Measurements from ENCODE around the gene TMEM255A.

DNA sequence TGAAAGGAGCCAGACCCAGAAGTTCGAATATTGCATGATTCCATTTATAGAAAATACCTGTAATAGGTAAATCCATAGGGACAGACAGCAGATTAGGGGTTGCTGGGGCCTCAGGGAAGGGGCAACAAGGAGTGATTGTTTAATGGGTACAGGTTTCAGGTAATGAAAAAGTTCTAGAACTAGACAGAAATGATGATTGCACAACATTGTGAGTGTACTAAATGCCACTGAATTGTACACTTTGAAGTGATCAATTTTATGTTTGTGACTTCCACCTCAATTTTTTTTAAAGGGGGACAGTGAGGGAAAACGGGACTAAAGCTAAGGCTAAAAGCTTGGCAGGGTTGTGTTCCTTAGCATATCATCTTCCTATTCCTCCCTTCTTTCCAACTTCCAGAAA lies 37.1 kb downstream of the TMEM255A start:
- TF ChIP-seq, protein P1, sequence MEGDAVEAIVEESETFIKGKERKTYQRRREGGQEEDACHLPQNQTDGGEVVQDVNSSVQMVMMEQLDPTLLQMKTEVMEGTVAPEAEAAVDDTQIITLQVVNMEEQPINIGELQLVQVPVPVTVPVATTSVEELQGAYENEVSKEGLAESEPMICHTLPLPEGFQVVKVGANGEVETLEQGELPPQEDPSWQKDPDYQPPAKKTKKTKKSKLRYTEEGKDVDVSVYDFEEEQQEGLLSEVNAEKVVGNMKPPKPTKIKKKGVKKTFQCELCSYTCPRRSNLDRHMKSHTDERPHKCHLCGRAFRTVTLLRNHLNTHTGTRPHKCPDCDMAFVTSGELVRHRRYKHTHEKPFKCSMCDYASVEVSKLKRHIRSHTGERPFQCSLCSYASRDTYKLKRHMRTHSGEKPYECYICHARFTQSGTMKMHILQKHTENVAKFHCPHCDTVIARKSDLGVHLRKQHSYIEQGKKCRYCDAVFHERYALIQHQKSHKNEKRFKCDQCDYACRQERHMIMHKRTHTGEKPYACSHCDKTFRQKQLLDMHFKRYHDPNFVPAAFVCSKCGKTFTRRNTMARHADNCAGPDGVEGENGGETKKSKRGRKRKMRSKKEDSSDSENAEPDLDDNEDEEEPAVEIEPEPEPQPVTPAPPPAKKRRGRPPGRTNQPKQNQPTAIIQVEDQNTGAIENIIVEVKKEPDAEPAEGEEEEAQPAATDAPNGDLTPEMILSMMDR (IDR thresholded peaks at IDR 0.05; ENCODE audit: insufficient read depth, low read length): no peak
- no peak for TF ChIP-seq POLR2AphosphoS5 (IDR thresholded peaks at IDR 0.05; ENCODE audit: low read depth)
- no peak for TF ChIP-seq SPI1 (IDR thresholded peaks at IDR 0.05; ENCODE audit: borderline replicate concordance, low read depth)
- TF ChIP-seq, protein P2, sequence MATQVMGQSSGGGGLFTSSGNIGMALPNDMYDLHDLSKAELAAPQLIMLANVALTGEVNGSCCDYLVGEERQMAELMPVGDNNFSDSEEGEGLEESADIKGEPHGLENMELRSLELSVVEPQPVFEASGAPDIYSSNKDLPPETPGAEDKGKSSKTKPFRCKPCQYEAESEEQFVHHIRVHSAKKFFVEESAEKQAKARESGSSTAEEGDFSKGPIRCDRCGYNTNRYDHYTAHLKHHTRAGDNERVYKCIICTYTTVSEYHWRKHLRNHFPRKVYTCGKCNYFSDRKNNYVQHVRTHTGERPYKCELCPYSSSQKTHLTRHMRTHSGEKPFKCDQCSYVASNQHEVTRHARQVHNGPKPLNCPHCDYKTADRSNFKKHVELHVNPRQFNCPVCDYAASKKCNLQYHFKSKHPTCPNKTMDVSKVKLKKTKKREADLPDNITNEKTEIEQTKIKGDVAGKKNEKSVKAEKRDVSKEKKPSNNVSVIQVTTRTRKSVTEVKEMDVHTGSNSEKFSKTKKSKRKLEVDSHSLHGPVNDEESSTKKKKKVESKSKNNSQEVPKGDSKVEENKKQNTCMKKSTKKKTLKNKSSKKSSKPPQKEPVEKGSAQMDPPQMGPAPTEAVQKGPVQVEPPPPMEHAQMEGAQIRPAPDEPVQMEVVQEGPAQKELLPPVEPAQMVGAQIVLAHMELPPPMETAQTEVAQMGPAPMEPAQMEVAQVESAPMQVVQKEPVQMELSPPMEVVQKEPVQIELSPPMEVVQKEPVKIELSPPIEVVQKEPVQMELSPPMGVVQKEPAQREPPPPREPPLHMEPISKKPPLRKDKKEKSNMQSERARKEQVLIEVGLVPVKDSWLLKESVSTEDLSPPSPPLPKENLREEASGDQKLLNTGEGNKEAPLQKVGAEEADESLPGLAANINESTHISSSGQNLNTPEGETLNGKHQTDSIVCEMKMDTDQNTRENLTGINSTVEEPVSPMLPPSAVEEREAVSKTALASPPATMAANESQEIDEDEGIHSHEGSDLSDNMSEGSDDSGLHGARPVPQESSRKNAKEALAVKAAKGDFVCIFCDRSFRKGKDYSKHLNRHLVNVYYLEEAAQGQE (IDR thresholded peaks at IDR 0.05; ENCODE audit: insufficient replicate concordance, low read depth): no peak
